Right cardiac atrium (tissue), 5 donors: Measurements from ENCODE around the gene POU5F1. TPM values are rescaled to one million over a fixed set of nuclear protein-coding genes. Genes with fewer than 3 reads are reported as not detected.
"Not testable (repeated sequence)": the region's sequence is repeated elsewhere in the genome, so short reads cannot be mapped to it uniquely, and the experiment has no call there.

Experiments used
- ATAC-seq, 2 donors: fragments of 200-7000 bp; cut with Tn5 transposase; one replicate each; pipeline versions ENCODE4 v1.8.0 to v1.9.1; 2020; ENCODE audit warnings: moderate library complexity in 2 of 2, mild to moderate bottlenecking in 1 of 2
- DNase-seq, 3 donors: peaks; one replicate each; pipeline ENCODE4 v3.0.0-alpha.2; 2020
- H3K27ac ChIP-seq: one replicate; pipeline ENCODE4 v1.5.1; 2013; ENCODE audit warnings: mild to moderate bottlenecking, low read length, control low read depth, moderate library complexity
- H3K27me3 ChIP-seq: one replicate; pipeline ENCODE4 v1.6.1; 2013; ENCODE audit not compliant: control insufficient read depth, insufficient read depth
- H3K4me1 ChIP-seq: one replicate; pipeline ENCODE4 v1.6.1; 2013; ENCODE audit warnings: low read length; ENCODE audit not compliant: control insufficient read depth, insufficient read depth
- H3K4me3 ChIP-seq: one replicate; pipeline ENCODE4 v1.5.1; 2013; ENCODE audit warnings: low read length, control low read depth
- H3K9me3 ChIP-seq: one replicate; pipeline ENCODE4 v1.6.1; 2013; ENCODE audit warnings: low read length; ENCODE audit not compliant: control insufficient read depth
- WGBS: extraction: QIAGEN DNeasy Blood & Tissue Kit; methylation state at CpG from one replicate; pipeline ENCODE4 v1.1.7; 2013; 5-methylcytosine and 5-hydroxymethylcytosine counted together
- intact Hi-C, 4 donors: fragments of 100-400 bp; cut with DNase I; formaldehyde crosslinking; loops; one replicate each; pipeline versions ENCODE4 v1.11.0 to v1.14.0; 2022 to 2023
- polyA plus RNA-seq: library from polyadenylated mRNA; stranded (reverse); fragments of 200-250 nt; gene quantifications from one replicate; pipeline ENCODE4 v1.2.3, GENCODE V29; 2013
- total RNA-seq, 4 donors: library from RNA; stranded (reverse); fragmentation: NEBNext Ultra II Directional; extraction: Animal tissue kit (Norgen Biotek cat#: 25700); gene quantifications; one replicate each; pipeline ENCODE4 v1.2.1, GENCODE V29; 2021
- donor health status: healthy with polysubstance abuse.
- donor health status: DM: no; HTN: yes; CAD: no.
- donor health status: DM: no; HTN: no; CAD: no.
- donor health status: DM: no; HTN: yes; CAD: no; lungs with severe emphysema.
- donor health status: DM: yes; HTN: yes; CAD: no.

Gene POU5F1
- total and polyA plus RNA-seq, 5 donors = 0.34 to 1.2 (median 0.74) TPM

- H3K9me3 ChIP-seq, ATAC-seq, H3K27me3 ChIP-seq, H3K4me3 ChIP-seq, H3K27ac ChIP-seq, DNase-seq, intact Hi-C loops, H3K4me1 ChIP-seq: not testable (repeated sequence)
- 92% methylated on average over 7 of the region's 9 CpGs for WGBS
Observed at GRCh38 chr6:31164475-31165063, 5.9 kb downstream of the POU5F1 start.

- no peak overlapping the region for H3K4me3 ChIP-seq
- DNase-seq (no peak), ATAC-seq (no peak)
- H3K27me3 ChIP-seq = no peaks in the 10 kb centered on the region
- no peaks in the 10 kb centered on the region for H3K9me3 ChIP-seq
- no peak overlapping the region for H3K27ac ChIP-seq
- H3K4me1 ChIP-seq = peaks cover 8% of the 10 kb centered on the region
- intact Hi-C loops = no loop called here
Observed at GRCh38 chr6:31163922-31164321, 6.6 kb downstream of the POU5F1 start.

- intact Hi-C loops = no loop called here
Observed at GRCh38 chr6:31162463-31163165, 7.9 kb downstream of the POU5F1 start.

GRCh38 chr6:31161216-31162126 lies 9.0 kb downstream of the POU5F1 start:
- WGBS = 89% methylated on average over 19 of the region's 19 CpGs
- no peak for ATAC-seq

More at GRCh38 chr6:31162463-31163165, 7.9 kb downstream of the POU5F1 start:
- ATAC-seq (no peak), DNase-seq (no peak)
- Histone ChIP-seq H3K9me3 (no peaks in the 10 kb centered on the region), H3K4me3 (no peak overlapping the region), H3K27me3 (no peaks in the 10 kb centered on the region), H3K27ac (no peak overlapping the region), H3K4me1 (peaks cover 8% of the 10 kb centered on the region)
- WGBS = 82% methylated on average over 13 of the region's 13 CpGs

GRCh38 chr6:31158863-31159855 lies 11.3 kb downstream of the POU5F1 start:
- Histone ChIP-seq H3K27me3 (no peaks in the 10 kb centered on the region), H3K9me3 (no peaks in the 10 kb centered on the region), H3K4me3 (peak overlapping the region; percentile 78), H3K27ac (no peak overlapping the region), H3K4me1 (peaks cover 13% of the 10 kb centered on the region)
- no peak for ATAC-seq
- 16% methylated on average over 35 of the region's 35 CpGs for WGBS
- intact Hi-C loops = no loop called here
- DNase-seq = peak in 1 of 3 donors; percentile 64

More at GRCh38 chr6:31161216-31162126, 9.0 kb downstream of the POU5F1 start:
- Histone ChIP-seq H3K27ac (no peak overlapping the region), H3K9me3 (no peaks in the 10 kb centered on the region), H3K27me3 (no peaks in the 10 kb centered on the region), H3K4me1 (peaks cover 13% of the 10 kb centered on the region), H3K4me3 (no peak overlapping the region)
- DNase-seq = no peak
- intact Hi-C loops = no loop called here

GRCh38 chr6:31158140-31158862 lies 12.2 kb downstream of the POU5F1 start, which contains the start of gene TCF19:
TSS of gene TCF19 (plus strand) at chr6:31158589. CDS start at chr6:31159470, 881 bp downstream.
- Histone ChIP-seq H3K4me3 (peak within 1 kb of the TSS; percentile 78), H3K9me3 (no peaks in the 10 kb centered on the region), H3K27me3 (no peaks in the 10 kb centered on the region), H3K4me1 (peaks cover 13% of the 10 kb centered on the region), H3K27ac (peak within 1 kb of the TSS; percentile 61)
- peak; percentile 100 for DNase-seq
- ATAC-seq = peak; percentile 96 to 97
- under 1% methylated on average over 65 of the region's 65 CpGs for whole genome bisulfite sequencing
- intact Hi-C loops = no loop called here

GRCh38 chr6:31157513-31158139 lies 12.9 kb downstream of the POU5F1 start, which contains the start of gene CCHCR1:
TSS of gene CCHCR1 (minus strand) at chr6:31157802. CDS start at chr6:31157600, 202 bp downstream.
- intact Hi-C loops = no loop called here
- DNase-seq (no peak), ATAC-seq (peak in 1 of 2 donors; percentile 54)
- WGBS = 7% methylated on average over 14 of the region's 14 CpGs
- Histone ChIP-seq H3K27ac (peak within 1 kb of the TSS; percentile 61), H3K4me3 (peak within 1 kb of the TSS; percentile 78), H3K9me3 (no peaks in the 10 kb centered on the region), H3K4me1 (peaks cover 13% of the 10 kb centered on the region), H3K27me3 (no peaks in the 10 kb centered on the region)

GRCh38 chr6:31156641-31157040 lies 13.8 kb downstream of the POU5F1 start:
- Histone ChIP-seq H3K27ac (no peak overlapping the region), H3K4me1 (peaks cover 13% of the 10 kb centered on the region), H3K27me3 (no peaks in the 10 kb centered on the region), H3K9me3 (no peaks in the 10 kb centered on the region), H3K4me3 (no peak overlapping the region)
- intact Hi-C loops = no loop called here
- ATAC-seq (no peak), DNase-seq (no peak)
- 94% methylated on average over 7 of the region's 7 CpGs for WGBS

- intact Hi-C loops = no loop called here
- Histone ChIP-seq H3K27ac (no peak overlapping the region), H3K4me3 (no peak overlapping the region), H3K9me3 (no peaks in the 10 kb centered on the region), H3K27me3 (no peaks in the 10 kb centered on the region), H3K4me1 (peaks cover 10% of the 10 kb centered on the region)
- ATAC-seq (no peak), DNase-seq (no peak)
- WGBS = 97% methylated on average over 15 of the region's 15 CpGs
Observed at GRCh38 chr6:31154436-31154835, 16.0 kb downstream of the POU5F1 start.
